Fibroblast of skin of abdomen (primary cell): ENCODE data around the gene LRRC9.
"Not testable (repeated sequence)": the region's sequence is repeated elsewhere in the genome, so short reads cannot be mapped to it uniquely, and the experiment has no call there.

Experiments used
- DNase-seq: peaks from one replicate; pipeline ENCODE4 v3.0.0-alpha.2; 2013

The LRRC9 gene

GRCh38 chr14:59957890-59958289 lies 37.9 kb downstream of the LRRC9 start:
- not testable (repeated sequence) for DNase-seq

GRCh38 chr14:59959668-59960067 lies 39.7 kb downstream of the LRRC9 start:
- no peak for DNase-seq

GRCh38 chr14:59961518-59962062 lies 41.6 kb downstream of the LRRC9 start:
- no peak for DNase-seq

- peak; percentile 5 for DNase-seq
These were observed 44.5 kb downstream of the LRRC9 start for GRCh38 chr14:59964251-59965007.

- DNase-seq: peak; percentile 5
These were observed 49.4 kb downstream of the LRRC9 start for GRCh38 chr14:59969319-59969718.

- no peak for DNase-seq
These were observed 61.6 kb downstream of the LRRC9 start for GRCh38 chr14:59981564-59981963.

- DNase-seq: no peak
These were observed 63.1 kb downstream of the LRRC9 start for GRCh38 chr14:59983048-59983447.

DNA sequence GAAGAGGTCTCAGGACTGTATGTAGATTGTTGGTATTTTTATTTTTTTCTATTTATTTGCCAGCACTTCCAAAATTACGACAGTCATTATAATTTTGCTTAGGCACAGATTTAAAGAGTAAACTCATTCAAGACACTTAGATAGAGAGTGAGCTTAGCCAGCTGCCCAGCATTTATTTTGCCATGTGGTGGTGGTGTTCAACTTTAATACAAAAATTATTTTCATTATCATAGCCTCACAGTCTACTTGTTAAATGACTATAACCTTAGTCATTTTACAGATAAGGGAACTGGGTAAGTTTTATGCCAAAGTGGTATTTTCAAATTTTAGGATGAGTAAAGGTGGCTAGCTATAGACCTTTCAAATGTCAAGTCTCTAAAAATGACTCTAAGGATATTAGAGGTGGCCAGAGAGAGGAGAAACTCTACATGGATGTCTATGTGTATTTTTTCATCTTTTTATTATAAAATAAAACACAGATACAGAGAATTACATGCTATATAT lies 66.7 kb downstream of the LRRC9 start:
- no peak for DNase-seq

- DNase-seq: peak; percentile 2
These were observed 77.5 kb downstream of the LRRC9 start for GRCh38 chr14:59997449-59997848.

DNA sequence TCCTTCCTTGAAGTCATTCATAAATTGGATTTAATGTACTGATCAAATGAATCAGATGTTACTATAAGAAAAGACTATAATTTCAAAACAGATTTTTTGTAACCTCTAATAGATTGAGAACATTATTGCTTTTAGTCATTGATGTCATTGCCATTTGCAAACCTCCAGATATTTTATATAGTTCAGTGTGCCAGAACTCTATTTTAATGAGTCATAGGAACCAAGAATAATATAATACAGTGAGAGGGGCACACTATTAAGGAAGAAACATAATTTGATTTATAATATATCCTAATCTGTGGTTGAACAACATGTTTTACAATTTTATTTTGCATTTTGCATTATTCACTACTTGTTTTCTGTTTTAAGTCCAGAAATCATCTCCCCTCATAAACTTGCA lies 78.0 kb downstream of the LRRC9 start:
- DNase-seq: no peak

DNA sequence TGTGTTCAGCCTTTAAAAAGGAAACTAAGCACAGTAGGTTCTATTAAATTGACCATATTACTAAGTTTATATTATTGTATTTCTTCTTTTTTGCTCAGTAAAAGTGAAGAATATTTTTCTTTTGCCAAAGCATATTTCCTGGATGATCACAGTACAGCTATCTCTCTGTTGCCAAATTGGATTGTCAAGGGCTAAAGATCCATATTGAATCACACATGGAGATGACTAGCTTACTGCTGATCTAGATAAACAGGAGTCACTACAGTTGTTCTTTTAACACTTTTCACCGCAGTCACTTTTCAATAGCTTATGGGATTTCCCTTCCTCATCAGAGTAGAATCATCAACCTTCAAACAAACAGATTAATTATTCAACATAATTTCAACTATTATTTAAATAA lies 78.6 kb downstream of the LRRC9 start:
- no peak for DNase-seq

DNA sequence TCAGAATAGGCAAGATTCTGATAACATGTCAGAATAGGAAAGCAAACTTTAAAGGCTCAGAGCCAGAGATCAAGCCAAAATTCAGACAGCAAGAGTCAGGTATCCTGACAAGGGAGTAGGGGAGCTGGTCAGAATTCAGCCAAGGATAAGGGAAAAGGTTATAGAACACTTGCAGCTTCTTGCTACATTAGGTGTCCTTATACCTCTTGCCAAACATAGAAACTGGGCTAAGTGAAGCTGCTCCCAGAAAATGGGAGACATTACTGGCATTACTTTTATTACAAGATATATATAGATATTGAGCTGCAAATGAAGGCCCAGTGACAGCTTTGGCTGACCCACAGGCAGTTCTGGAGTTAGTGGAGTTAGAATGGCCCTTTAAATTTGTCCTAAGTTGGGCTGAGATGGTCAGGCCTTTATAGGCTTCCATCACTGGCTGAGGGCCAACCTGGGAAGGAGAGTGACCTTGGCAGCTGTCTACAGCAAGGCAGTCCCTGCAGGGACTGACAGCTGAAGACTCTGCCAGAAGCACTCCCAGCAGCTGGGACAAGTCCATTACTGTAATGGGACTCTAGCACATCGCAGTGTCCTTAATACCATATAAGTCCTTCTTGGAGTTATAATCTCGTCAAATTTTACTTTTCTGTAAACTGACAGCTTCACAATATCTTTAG lies 83.0 kb downstream of the LRRC9 start:
- no peak for DNase-seq

- DNase-seq: no peak
These were observed 84.0 kb downstream of the LRRC9 start for GRCh38 chr14:60003991-60004390.

DNA sequence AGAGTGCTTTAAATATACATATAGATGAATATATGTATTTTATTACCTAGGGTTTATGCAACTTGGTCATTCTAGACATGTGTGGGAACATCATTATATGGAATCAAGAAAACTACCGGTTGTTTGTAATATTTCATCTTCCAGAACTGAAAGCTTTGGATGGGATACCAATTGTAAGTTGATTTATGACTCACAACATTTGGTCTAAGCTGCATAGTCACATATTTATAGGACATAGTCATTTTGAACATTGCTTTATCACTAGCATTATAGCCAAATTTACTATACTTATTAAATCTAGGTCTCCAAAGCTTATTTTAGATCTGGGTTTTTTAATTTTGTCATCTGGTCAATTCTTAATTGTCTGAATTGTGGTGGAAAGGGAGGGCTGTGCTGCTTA lies 88.1 kb downstream of the LRRC9 start:
- DNase-seq: peak; percentile 3

DNA sequence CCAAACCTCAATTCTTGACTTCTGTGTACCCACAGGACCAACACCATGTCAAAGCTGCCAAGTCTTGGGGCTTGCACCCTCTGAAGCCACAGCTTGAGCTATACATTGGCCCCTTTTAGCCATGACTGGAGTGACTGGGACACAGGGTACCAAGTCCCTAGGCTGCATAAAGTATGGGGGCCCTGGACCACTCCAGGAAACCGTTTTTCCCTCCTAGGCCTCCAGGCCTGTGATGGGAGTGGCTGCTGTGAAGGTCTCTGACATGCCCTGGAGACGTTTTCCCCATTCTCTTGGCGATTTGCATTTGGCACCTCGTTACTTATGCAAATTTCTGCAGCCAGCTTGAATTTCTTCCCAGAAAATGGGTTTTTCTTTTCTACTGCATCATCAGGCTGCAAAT lies 90.3 kb downstream of the LRRC9 start:
- not testable (repeated sequence) for DNase-seq

- DNase-seq: no peak
These were observed 94.5 kb downstream of the LRRC9 start for GRCh38 chr14:60014402-60014801.

DNA sequence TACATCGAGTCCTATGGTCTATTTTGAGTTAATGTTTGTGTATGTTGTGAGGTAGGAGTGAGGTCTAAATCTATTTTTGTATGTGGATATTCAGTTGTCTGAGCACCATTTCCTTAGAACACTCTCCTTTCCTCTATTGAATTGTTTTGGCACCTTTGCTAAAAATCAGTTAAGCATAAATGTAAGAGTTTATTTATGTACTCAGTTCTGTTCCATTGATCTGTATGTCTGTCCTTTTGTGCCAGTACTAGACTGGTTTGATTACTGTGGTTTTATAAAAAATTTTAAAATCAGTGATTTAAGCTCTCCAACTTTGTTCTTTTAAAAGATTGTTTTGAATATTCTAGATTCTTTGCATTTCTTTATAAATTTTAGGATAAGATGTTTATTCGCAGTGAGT lies 101.7 kb downstream of the LRRC9 start:
- no peak for DNase-seq

GRCh38 chr14:60025571-60025970 lies 105.6 kb downstream of the LRRC9 start:
- no peak for DNase-seq

- DNase-seq: no peak
These were observed 115.2 kb downstream of the LRRC9 start for GRCh38 chr14:60035177-60035576.

- not testable (repeated sequence) for DNase-seq
These were observed 128.0 kb downstream of the LRRC9 start for GRCh38 chr14:60047976-60048375.

DNA sequence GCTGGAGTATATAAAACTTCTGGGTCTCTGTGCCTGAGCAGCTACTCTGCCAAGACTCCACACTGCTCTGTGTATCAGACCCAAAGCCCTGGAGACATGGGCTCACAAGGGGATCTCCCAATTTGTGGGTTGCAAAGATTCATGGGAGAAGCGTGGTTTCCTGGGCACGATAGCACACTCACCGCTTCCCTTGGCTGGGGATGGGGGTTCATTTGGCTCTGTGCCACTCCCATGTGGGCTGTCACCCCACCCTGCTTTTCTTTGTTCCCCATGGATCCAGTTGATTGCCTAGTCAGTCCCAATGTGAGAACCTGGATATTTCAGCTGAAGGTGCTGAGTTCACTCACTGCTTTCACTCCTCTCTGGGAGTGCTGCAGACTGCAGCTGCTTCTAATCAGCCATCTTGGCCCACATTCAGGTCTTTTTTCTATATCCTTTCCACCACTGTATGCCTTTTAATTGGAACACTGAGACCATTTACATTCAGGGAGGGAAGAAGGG lies 131.8 kb downstream of the LRRC9 start:
- peak; percentile 67 for DNase-seq

GRCh38 chr14:60058087-60058486 lies 138.1 kb downstream of the LRRC9 start:
- no peak for DNase-seq

GRCh38 chr14:60061371-60061770 lies 141.4 kb downstream of the LRRC9 start:
- DNase-seq: no peak
